Activated CD8-positive, alpha-beta T cell treated with anti-CD3 and anti-CD28 coated beads, Interleukin-2, amount 10 ng/mL, durations not matched to agents 7 days and 5 days (primary cell): ENCODE measurements around the gene OR51A2. TPM values are rescaled to one million over a fixed set of nuclear protein-coding genes. Genes with fewer than 3 reads are reported as not detected.

ENCODE experiments used
- ATAC-seq: fragments of 150-1000 bp; cut with Tn5 transposase; one replicate; pipeline ENCODE4 v1.10.0; 2021; ENCODE audit warnings: moderate library complexity
- CTCF ChIA-PET: fragments of 350-600 bp; sonication (Branson Sonifier 250); formaldehyde crosslinking; loops from one replicate; lab custom pipeline; 2021; ENCODE audit warnings: antibody characterized with exemption; lab: Charles Lee
- POLR2A ChIA-PET: fragments of 350-600 bp; sonication (Branson Sonifier 250); formaldehyde crosslinking; loops from one replicate; lab custom pipeline; 2021; ENCODE audit warnings: antibody characterized with exemption; lab: Charles Lee
- DNase-seq: peaks from one replicate; pipeline ENCODE4 v3.0.0-alpha.2; 2020
- H3K27ac Mint-ChIP-seq: one replicate; pipeline ENCODE4 v1.8.0; 2021; ENCODE audit warnings: mild to moderate bottlenecking, mixed read lengths
- H3K27me3 Mint-ChIP-seq: one replicate; pipeline ENCODE4 v1.8.0; 2021; ENCODE audit warnings: low read depth, mixed read lengths
- H3K36me3 Mint-ChIP-seq: one replicate; pipeline ENCODE4 v1.8.0; 2021; ENCODE audit warnings: low read depth, mixed read lengths
- H3K4me1 Mint-ChIP-seq: one replicate; pipeline ENCODE4 v1.8.0; 2021; ENCODE audit warnings: low read depth, mixed read lengths
- H3K4me3 Mint-ChIP-seq: one replicate; pipeline ENCODE4 v1.8.0; 2021; ENCODE audit warnings: mild to moderate bottlenecking, mixed read lengths
- H3K9me3 Mint-ChIP-seq: one replicate; pipeline ENCODE4 v1.8.0; 2022; ENCODE audit warnings: mixed read lengths; ENCODE audit not compliant: insufficient read depth
- total RNA-seq, 2 experiments: library from RNA; stranded (reverse); gene quantifications; one replicate each; pipeline ENCODE4 v1.2.3, GENCODE V29; 2021

The OR51A2 gene
- total RNA-seq, 2 experiments from 2014 or later, result not detected

DNA sequence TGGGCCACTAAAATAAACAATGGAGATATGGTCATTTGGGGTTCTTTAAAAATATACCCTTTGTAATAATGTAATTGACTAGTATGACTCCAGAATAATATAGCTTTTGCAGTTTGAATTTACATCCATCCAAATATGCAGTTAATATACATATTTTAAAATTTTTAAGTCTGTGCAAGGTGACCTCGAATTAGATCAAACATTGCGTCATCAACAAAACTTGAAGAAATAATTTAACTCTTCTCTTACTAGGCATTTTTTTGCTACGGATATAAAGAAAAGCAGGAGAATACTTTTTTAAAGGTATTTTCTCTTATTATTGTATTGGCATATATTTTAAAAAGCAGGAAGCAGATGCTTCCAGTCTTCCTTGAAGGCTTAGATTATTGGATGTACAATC is 18.8 kb downstream of the OR51A2 start:
- DNase-seq (no peak), ATAC-seq (no peak)
- Mint-ChIP-seq H3K27ac (no peak overlapping the region), H3K4me1 (no peaks in the 10 kb centered on the region), H3K9me3 (no peaks in the 10 kb centered on the region), H3K27me3 (no peaks in the 10 kb centered on the region), H3K4me3 (no peak overlapping the region), H3K36me3 (no peaks in the 10 kb centered on the region)
- CTCF ChIA-PET, result no interaction called here
- POLR2A ChIA-PET, result no interaction called here

- DNase-seq, result no peak
- CTCF ChIA-PET, result interaction anchor here (1.4 kb wide), 1 partner anchor 296 kb away, joined by 3 read pairs; the partner anchor contains the start of gene OR51D1
- Mint-ChIP-seq H3K27me3 (no peaks in the 10 kb centered on the region), H3K4me1 (no peaks in the 10 kb centered on the region), H3K27ac (no peak overlapping the region), H3K9me3 (no peaks in the 10 kb centered on the region), H3K4me3 (no peak overlapping the region), H3K36me3 (no peaks in the 10 kb centered on the region)
- POLR2A ChIA-PET, result no interaction called here
- no peak for ATAC-seq
Measured at GRCh38 chr11:4932751-4933150, 22.8 kb downstream of the OR51A2 start.

- CTCF ChIA-PET, result no interaction called here
- no peak overlapping the region for H3K4me3 Mint-ChIP-seq
- no peaks in the 10 kb centered on the region for H3K36me3 Mint-ChIP-seq
- H3K27me3 Mint-ChIP-seq, result no peaks in the 10 kb centered on the region
- POLR2A ChIA-PET, result no interaction called here
- H3K27ac Mint-ChIP-seq, result no peak overlapping the region
- no peaks in the 10 kb centered on the region for H3K9me3 Mint-ChIP-seq
- DNase-seq (no peak), ATAC-seq (no peak)
- H3K4me1 Mint-ChIP-seq, result no peaks in the 10 kb centered on the region
Measured at GRCh38 chr11:4926608-4927007, 28.9 kb downstream of the OR51A2 start.

- ATAC-seq, result no peak
- Mint-ChIP-seq H3K36me3 (no peaks in the 10 kb centered on the region), H3K4me1 (no peaks in the 10 kb centered on the region), H3K27ac (no peak within 1 kb of the TSS), H3K27me3 (no peaks in the 10 kb centered on the region), H3K4me3 (no peak within 1 kb of the TSS), H3K9me3 (no peaks in the 10 kb centered on the region)
- CTCF ChIA-PET, result no interaction called here
- POLR2A ChIA-PET, result no interaction called here
- DNase-seq, result no peak
Measured at GRCh38 chr11:4924239-4924638, 31.3 kb downstream of the OR51A2 start, which contains the start of gene OR51G1. Gene OR51G1, minus strand, starts transcription at chr11:4924339. Its CDS starts 0 bp downstream, at chr11:4924339.

- no peaks in the 10 kb centered on the region for H3K27me3 Mint-ChIP-seq
Measured at GRCh38 chr11:4922304-4922703, 33.2 kb downstream of the OR51A2 start.

GRCh38 chr11:4921796-4922195 is 33.7 kb downstream of the OR51A2 start:
- Mint-ChIP-seq H3K27me3 (no peaks in the 10 kb centered on the region), H3K9me3 (no peaks in the 10 kb centered on the region), H3K36me3 (no peaks in the 10 kb centered on the region), H3K4me3 (no peak overlapping the region), H3K4me1 (no peaks in the 10 kb centered on the region), H3K27ac (no peak overlapping the region)
- CTCF ChIA-PET, result no interaction called here
- POLR2A ChIA-PET, result no interaction called here
- DNase-seq, result no peak
- no peak for ATAC-seq

More at GRCh38 chr11:4922304-4922703, 33.2 kb downstream of the OR51A2 start:
- ATAC-seq (no peak), DNase-seq (no peak)
- no peaks in the 10 kb centered on the region for H3K9me3 Mint-ChIP-seq
- ChIA-PET POLR2A (no interaction called here), CTCF (no interaction called here)
- H3K4me1 Mint-ChIP-seq, result no peaks in the 10 kb centered on the region
- no peak overlapping the region for H3K27ac Mint-ChIP-seq
- H3K4me3 Mint-ChIP-seq, result no peak overlapping the region
- no peaks in the 10 kb centered on the region for H3K36me3 Mint-ChIP-seq

DNA sequence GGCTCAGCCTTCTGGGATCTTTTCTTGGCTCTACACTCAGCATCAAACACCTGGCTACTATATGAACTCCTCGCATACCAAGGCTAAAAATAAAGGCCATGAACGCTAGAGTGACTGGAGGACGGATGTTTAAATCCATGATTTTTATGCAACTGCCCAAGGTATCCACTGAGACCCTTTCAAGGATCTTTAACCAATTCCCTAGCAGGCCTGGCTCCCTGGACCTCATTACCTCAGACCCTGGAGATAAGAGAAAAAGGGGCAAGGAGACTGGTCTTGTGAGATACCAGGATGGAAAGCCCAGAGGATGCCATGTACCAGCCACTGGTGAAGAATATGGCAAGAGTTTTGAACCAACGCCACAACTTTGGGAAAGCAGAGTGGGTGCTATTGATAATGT is 36.3 kb downstream of the OR51A2 start, which contains the start of gene OR51G2:
TSS of gene OR51G2 (minus strand) at position 101 of the 400 bp plus-strand sequence. CDS start 3,687 bp downstream, outside the sequence.
- DNase-seq (no peak), ATAC-seq (no peak)
- no peak within 1 kb of the TSS for H3K27ac Mint-ChIP-seq
- no peaks in the 10 kb centered on the region for H3K9me3 Mint-ChIP-seq
- CTCF ChIA-PET, result no interaction called here
- no peaks in the 10 kb centered on the region for H3K36me3 Mint-ChIP-seq
- no peaks in the 10 kb centered on the region for H3K4me1 Mint-ChIP-seq
- H3K27me3 Mint-ChIP-seq, result no peaks in the 10 kb centered on the region
- POLR2A ChIA-PET, result no interaction called here
- H3K4me3 Mint-ChIP-seq, result no peak within 1 kb of the TSS

DNA sequence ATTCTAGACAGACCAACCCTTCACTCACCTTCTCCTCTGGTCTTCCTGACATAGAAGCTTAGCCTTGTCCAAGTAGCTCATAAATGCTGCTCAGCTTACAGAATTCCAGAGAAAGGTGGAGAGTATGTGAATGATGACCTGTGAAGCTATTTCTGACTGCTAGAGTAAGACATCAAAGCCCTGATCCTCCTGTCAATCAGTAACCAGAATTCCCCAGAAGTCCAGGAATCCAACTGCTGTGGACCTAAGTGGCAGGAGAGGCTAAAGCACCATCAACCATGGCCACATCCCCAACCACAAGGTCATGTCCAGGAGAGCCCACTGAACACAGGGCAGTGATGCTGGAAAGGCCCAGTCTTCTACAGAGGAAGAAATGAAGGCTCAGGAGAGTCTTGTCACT is 38.9 kb downstream of the OR51A2 start:
- H3K27me3 Mint-ChIP-seq, result no peaks in the 10 kb centered on the region
- ATAC-seq (no peak), DNase-seq (no peak)
- H3K4me3 Mint-ChIP-seq, result no peak overlapping the region
- CTCF ChIA-PET, result no interaction called here
- no peaks in the 10 kb centered on the region for H3K9me3 Mint-ChIP-seq
- no peak overlapping the region for H3K27ac Mint-ChIP-seq
- no peaks in the 10 kb centered on the region for H3K4me1 Mint-ChIP-seq
- POLR2A ChIA-PET, result no interaction called here
- H3K36me3 Mint-ChIP-seq, result no peaks in the 10 kb centered on the region

Other genes starting within 250 kb of the OR51A2 start
- not detected for gene OR51F1, start 185.8 kb downstream of the OR51A2 start, total RNA-seq
- not detected for gene OR52R1, start 151.3 kb downstream of the OR51A2 start, total RNA-seq
- gene OR51F2, start 134.4 kb downstream of the OR51A2 start, total RNA-seq, result not detected
- not detected for gene OR51S1, start 106.5 kb downstream of the OR51A2 start, total RNA-seq
- not detected for gene OR51T1, start 73.8 kb downstream of the OR51A2 start, total RNA-seq
- not detected for gene OR51A7, start 51.9 kb downstream of the OR51A2 start, total RNA-seq
- gene OR51G2, start 36.4 kb downstream of the OR51A2 start, total RNA-seq, result not detected
- gene OR51G1, start 31.4 kb downstream of the OR51A2 start, total RNA-seq, result not detected
- gene OR51A4, start 8.1 kb downstream of the OR51A2 start, total RNA-seq, result not detected
- not detected for gene OR51L1, start 39.1 kb upstream of the OR51A2 start, total RNA-seq
- gene OR52J3, start 90.8 kb upstream of the OR51A2 start, total RNA-seq, result not detected
- not detected for gene OR52E2, start 103.9 kb upstream of the OR51A2 start, total RNA-seq
- gene OR52E1, start 113.9 kb upstream of the OR51A2 start, total RNA-seq, result not detected
- not detected for gene OR52A5, start 182.6 kb upstream of the OR51A2 start, total RNA-seq
- gene OR52A1, start 199.0 kb upstream of the OR51A2 start, total RNA-seq, result not detected
- gene OR51V1, start 245.0 kb upstream of the OR51A2 start, total RNA-seq, result not detected